UCSD-AML1 (cell line): ENCODE data around the gene ARL16.
"Not testable (repeated sequence)": the region's sequence is repeated elsewhere in the genome, so short reads cannot be mapped to it uniquely, and the experiment has no call there.

Experiments
- DNase-seq: peaks from one replicate; lab custom pipeline; 2025; ENCODE audit not compliant: unreplicated experiment; lab: John Stamatoyannopoulos, UW

The ARL16 gene

GRCh38 chr17:81696218-81696941, 12.8 kb upstream of the ARL16 start:
- no peak for DNase-seq

GRCh38 chr17:81695801-81696200, 12.2 kb upstream of the ARL16 start:
- DNase-seq, result no peak

GRCh38 chr17:81695211-81695610, 11.6 kb upstream of the ARL16 start:
- DNase-seq, result no peak

GRCh38 chr17:81694810-81695209, 11.2 kb upstream of the ARL16 start:
- no peak for DNase-seq

- no peak for DNase-seq
Measured at GRCh38 chr17:81693509-81694210, 10.1 kb upstream of the ARL16 start.

- no peak for DNase-seq
Measured at GRCh38 chr17:81691608-81692007, 8.0 kb upstream of the ARL16 start.

GRCh38 chr17:81691196-81691595, 7.6 kb upstream of the ARL16 start:
- DNase-seq, result no peak

GRCh38 chr17:81690549-81690948, 7.0 kb upstream of the ARL16 start:
- no peak for DNase-seq

- DNase-seq, result no peak
Measured at GRCh38 chr17:81690066-81690465, 6.5 kb upstream of the ARL16 start.

- DNase-seq, result no peak
Measured at GRCh38 chr17:81688616-81689015, 5.0 kb upstream of the ARL16 start.

GRCh38 chr17:81687770-81688541, 4.4 kb upstream of the ARL16 start:
- DNase-seq, result no peak

- no peak for DNase-seq
Measured at GRCh38 chr17:81686614-81687013, 3.0 kb upstream of the ARL16 start.

- no peak for DNase-seq
Measured at GRCh38 chr17:81685108-81685507, 1.5 kb upstream of the ARL16 start.

- no peak for DNase-seq
Measured at GRCh38 chr17:81684442-81684911, 880 bp upstream of the ARL16 start.

GRCh38 chr17:81683208-81683583, 401 bp downstream of the ARL16 start:
- no peak for DNase-seq

- DNase-seq, result no peak
Measured at GRCh38 chr17:81682565-81683207, 911 bp downstream of the ARL16 start.

GRCh38 chr17:81681672-81682071, 1.9 kb downstream of the ARL16 start:
- no peak for DNase-seq

- DNase-seq, result no peak
Measured at GRCh38 chr17:81680150-81680549, 3.4 kb downstream of the ARL16 start.

GRCh38 chr17:81676906-81677305, 6.7 kb downstream of the ARL16 start:
- DNase-seq, result no peak

GRCh38 chr17:81675515-81676221, 7.9 kb downstream of the ARL16 start:
- DNase-seq, result not testable (repeated sequence)
